NB4 (cell line): Measurements from ENCODE around the gene MCF2L.

Experiments
- CTCF ChIP-seq: IDR thresholded peaks from one replicate; pipeline ENCODE4 v1.5.1; 2012; ENCODE audit warnings: low read depth, low read length
- POLR2A ChIP-seq: IDR thresholded peaks from 2 replicates; pipeline ENCODE4 v1.6.1; 2011; ENCODE audit warnings: mild to moderate bottlenecking; ENCODE audit not compliant: insufficient read length; ENCODE audit errors: extremely low read depth
- TF ChIP-seq, protein P1 (sequence below): IDR thresholded peaks from 2 replicates; pipeline ENCODE4 v1.6.1; 2011; ENCODE audit warnings: low read depth, low read length

GRCh38 chr13:112994084-112994780, 25.2 kb downstream of the MCF2L start:
- TF ChIP-seq, protein P1, sequence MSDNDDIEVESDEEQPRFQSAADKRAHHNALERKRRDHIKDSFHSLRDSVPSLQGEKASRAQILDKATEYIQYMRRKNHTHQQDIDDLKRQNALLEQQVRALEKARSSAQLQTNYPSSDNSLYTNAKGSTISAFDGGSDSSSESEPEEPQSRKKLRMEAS = no peak
- no peak for TF ChIP-seq CTCF
- TF ChIP-seq POLR2A = no peak
